Measurements from ENCODE around the gene ACO1.
A peak's percentile ranks its signal among the peaks of the same experiment; 100 is the strongest.

Gene ACO1

DNA sequence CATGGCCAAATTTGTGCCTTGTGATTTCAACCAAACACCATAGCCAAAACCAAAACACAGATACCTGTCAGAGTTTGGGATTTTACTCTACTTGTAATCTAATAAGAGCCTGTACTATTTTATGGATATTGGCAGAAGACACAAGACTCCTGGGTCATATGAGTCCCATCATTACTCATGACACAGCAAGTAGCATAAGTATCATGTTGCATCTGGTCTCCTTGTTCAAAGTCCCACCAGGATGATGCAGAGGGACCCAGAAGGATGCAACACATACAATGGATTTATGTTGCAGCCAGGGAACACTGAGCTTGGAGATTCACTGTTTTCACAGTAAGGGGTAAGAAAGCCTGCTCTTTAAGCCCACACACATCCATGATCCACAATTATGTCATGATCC lies 13.2 kb upstream of the ACO1 start:
- no peaks in the 10 kb centered on the region for H3K9me3 Mint-ChIP-seq
- H3K4me3 Mint-ChIP-seq = no peak overlapping the region
- DNase-seq = no peak
- H3K4me1 Mint-ChIP-seq (ENCODE audit: low read depth) = no peaks in the 10 kb centered on the region
- H3K36me3 Mint-ChIP-seq (ENCODE audit: low read depth) = no peaks in the 10 kb centered on the region
- no peak overlapping the region for H3K27ac Mint-ChIP-seq
- peaks cover 2% of the 10 kb centered on the region for H3K27me3 Mint-ChIP-seq

DNA sequence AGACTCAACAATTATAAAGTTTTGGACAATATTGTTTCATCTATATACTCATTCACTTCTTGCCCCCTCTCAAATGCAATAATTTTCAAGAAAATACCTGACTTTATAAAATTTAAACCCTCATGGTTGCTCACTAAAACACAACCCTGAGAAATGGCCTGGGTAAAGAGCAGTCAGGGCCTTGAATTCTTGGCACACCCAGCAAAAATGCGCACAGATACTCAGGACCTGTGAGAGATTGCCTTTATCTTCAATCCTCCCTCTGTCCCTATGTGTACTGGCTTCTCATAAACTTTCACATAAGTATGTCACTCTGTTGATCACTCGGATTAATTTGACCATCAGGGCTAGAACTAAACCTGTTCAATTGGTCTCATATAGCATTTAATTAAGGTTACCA lies 12.8 kb upstream of the ACO1 start:
- no peak overlapping the region for H3K27ac Mint-ChIP-seq
- H3K4me3 Mint-ChIP-seq = no peak overlapping the region
- DNase-seq = no peak

DNA sequence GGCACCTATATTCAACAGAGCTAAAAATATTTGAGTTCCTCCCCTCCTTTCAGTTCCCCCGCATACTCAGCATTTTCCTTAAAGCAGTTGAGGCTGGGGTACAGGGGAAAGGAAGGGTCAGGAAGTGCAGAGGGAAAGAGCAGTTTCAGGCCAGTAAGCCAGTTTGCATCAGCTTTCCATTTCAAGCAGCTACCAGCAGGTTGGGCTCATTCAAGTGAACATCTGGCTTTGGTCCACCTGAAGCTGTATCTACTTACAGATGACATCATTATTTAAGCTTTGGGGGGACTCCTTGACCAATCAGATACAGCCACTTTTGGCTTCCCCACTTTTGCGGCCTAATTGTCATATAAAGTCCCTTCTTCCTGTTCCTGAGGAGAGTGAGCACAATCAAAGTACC lies 8.2 kb upstream of the ACO1 start:
- no peaks in the 10 kb centered on the region for H3K9me3 Mint-ChIP-seq
- peaks cover 10% of the 10 kb centered on the region for H3K4me1 Mint-ChIP-seq (ENCODE audit: low read depth)
- H3K4me3 Mint-ChIP-seq = no peak overlapping the region

More for the DNA sequence above, 12.8 kb upstream of the ACO1 start:
- Mint-ChIP-seq H3K9me3 (no peaks in the 10 kb centered on the region), H3K4me1 (ENCODE audit: low read depth) (no peaks in the 10 kb centered on the region), H3K27me3 (peaks cover 2% of the 10 kb centered on the region), H3K36me3 (ENCODE audit: low read depth) (no peaks in the 10 kb centered on the region)

DNA sequence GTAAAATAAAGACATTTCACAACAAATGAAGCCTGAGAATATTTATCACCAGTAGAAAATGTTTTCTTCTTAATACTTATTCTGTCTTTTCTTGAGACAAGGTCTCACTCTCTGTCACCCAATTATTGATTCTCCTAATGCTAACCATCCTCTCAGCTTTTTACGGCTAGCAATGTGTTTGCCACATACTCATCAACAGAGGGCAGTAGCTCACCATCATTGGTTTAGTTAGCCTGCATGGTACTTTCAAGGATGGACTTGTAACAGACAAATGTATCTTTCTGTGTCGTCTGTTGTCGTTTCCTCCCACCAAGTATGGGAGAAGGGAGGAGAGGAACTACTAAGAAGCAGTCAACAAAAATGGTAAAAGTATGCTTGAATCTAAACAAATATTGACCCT lies 5.9 kb upstream of the ACO1 start:
- H3K27me3 Mint-ChIP-seq = peaks cover 16% of the 10 kb centered on the region
- H3K36me3 Mint-ChIP-seq (ENCODE audit: low read depth) = no peaks in the 10 kb centered on the region
- H3K4me3 Mint-ChIP-seq = no peak overlapping the region
- H3K27ac Mint-ChIP-seq = no peak overlapping the region
- DNase-seq = no peak
- no peaks in the 10 kb centered on the region for H3K9me3 Mint-ChIP-seq
- peaks cover 11% of the 10 kb centered on the region for H3K4me1 Mint-ChIP-seq (ENCODE audit: low read depth)

More for the DNA sequence above, 8.2 kb upstream of the ACO1 start:
- no peak overlapping the region for H3K27ac Mint-ChIP-seq
- H3K36me3 Mint-ChIP-seq (ENCODE audit: low read depth) = no peaks in the 10 kb centered on the region
- DNase-seq = no peak
- no peaks in the 10 kb centered on the region for H3K27me3 Mint-ChIP-seq

DNA sequence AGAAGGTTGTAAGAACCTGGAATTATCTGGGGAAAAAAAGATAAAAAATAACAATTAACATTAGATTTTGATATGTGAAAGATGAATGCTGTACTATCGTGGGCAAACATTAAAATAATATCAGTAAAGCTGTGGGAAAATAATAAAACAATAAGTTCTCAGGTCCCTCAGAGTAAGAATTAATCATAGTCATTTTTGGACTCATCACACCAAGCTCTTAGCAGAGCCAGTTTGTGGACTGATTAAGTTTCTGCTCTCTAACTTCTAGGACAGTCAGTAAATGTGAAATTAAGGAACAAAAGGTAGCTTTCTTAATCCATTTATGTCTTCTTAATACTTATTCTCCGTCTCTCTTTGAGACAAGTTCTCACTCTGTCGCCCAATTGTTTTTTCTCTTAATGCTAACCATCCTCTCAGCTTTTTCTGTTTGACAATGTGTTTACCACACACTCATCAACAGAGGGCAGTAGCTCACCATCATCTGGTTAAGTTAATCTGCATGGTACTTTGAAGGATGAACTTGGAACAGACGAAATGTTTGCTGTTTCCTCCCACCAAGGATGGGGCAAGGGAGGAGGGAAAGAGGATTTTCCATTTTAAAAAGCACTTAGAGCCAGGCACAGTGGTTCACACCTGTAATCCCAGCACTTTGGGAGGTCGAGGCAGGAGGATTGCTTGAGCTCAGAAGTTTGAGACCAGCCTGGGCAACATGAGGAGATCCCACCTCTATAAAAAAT lies 5.3 kb upstream of the ACO1 start:
- Mint-ChIP-seq H3K27me3 (peaks cover 20% of the 10 kb centered on the region), H3K9me3 (no peaks in the 10 kb centered on the region), H3K4me3 (no peak overlapping the region), H3K4me1 (ENCODE audit: low read depth) (peaks cover 15% of the 10 kb centered on the region), H3K27ac (no peak overlapping the region), H3K36me3 (ENCODE audit: low read depth) (no peaks in the 10 kb centered on the region)
- peak; percentile 37 for DNase-seq

DNA sequence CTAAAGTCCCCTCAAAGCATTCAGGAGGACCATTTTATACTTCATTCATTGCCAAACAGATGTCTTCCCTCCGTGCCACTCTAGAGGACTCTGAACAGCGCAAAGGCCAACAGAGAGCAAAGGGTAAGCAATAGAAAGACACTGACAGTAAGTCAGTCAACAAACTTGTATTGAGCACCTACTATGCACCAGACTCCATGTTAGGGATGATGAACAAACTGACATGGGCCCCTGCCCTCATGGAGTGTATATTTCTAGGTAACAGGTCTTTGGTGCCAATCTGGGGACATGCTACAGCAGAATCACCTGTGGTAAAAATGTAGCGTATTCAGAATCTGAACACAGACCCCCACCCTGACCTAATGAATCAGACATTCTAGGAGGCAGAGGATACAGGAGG lies 3.5 kb upstream of the ACO1 start:
- DNase-seq = no peak
- no peaks in the 10 kb centered on the region for H3K9me3 Mint-ChIP-seq
- peaks cover 20% of the 10 kb centered on the region for H3K27me3 Mint-ChIP-seq
- no peaks in the 10 kb centered on the region for H3K36me3 Mint-ChIP-seq (ENCODE audit: low read depth)
- no peak overlapping the region for H3K27ac Mint-ChIP-seq
- H3K4me1 Mint-ChIP-seq (ENCODE audit: low read depth) = peaks cover 23% of the 10 kb centered on the region
- H3K4me3 Mint-ChIP-seq = no peak overlapping the region

DNA sequence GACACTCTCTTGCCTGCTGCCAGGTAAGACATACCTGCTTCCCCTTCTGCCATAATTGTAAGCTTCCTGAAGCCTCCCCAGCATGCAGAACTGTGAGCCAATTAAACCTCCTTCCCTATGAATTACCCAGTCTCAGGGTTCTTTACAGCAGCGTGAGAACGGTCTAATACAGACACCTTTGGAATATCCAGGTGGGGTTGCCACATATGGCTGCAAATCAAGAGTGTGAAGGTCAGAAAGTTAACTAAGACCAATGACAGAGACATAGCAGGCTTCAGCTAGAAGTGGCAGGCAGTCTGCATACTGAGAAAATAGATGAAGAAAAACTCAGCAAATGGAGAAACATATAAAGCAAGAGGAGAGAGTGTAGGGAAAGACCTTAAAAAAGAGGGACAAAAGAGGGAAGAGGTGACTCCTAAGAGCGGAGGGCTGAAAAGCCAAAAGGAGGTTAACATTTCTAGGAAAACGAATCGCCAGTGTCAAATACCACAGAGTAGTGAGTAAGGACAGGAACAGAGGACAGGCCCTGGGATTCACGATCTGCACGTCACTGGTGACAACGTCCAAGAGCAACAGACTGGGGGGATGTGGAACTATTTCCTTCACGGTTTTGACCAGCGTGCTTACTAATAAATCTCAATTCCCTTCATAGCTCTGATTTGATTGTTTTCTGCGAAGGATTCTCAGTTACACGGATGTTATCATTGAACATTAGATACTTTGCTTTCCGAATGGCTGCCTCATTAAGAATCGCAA lies 1.7 kb upstream of the ACO1 start:
- H3K4me3 Mint-ChIP-seq = no peak overlapping the region
- H3K27ac Mint-ChIP-seq = no peak overlapping the region
- H3K4me1 Mint-ChIP-seq (ENCODE audit: low read depth) = peaks cover 32% of the 10 kb centered on the region

DNA sequence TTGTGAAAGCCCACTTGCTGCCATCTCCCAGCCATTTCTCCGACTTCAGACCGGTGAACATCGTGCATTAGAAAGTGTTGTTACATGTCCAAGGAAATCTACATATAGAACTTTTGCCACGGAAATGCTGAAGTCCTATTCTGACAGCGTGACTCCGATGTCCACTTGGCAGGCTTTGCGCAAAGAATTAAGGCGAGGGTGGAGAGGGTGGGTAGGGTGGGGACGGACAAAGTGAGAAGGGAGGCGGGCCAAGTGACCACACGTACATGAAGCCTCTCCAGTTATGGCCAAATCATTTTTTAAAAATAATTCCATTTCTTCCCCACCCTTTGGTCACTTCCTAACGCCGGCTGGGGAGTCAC lies 460 bp upstream of the ACO1 start:
- Mint-ChIP-seq H3K4me3 (peak overlapping the region; percentile 77), H3K9me3 (no peaks in the 10 kb centered on the region), H3K27me3 (peaks cover 20% of the 10 kb centered on the region), H3K27ac (peak overlapping the region; percentile 28), H3K4me1 (ENCODE audit: low read depth) (peaks cover 26% of the 10 kb centered on the region), H3K36me3 (ENCODE audit: low read depth) (peaks cover 2% of the 10 kb centered on the region)
- DNase-seq = no peak

More for the DNA sequence above, 1.7 kb upstream of the ACO1 start:
- no peaks in the 10 kb centered on the region for H3K9me3 Mint-ChIP-seq
- peaks cover 2% of the 10 kb centered on the region for H3K36me3 Mint-ChIP-seq (ENCODE audit: low read depth)
- H3K27me3 Mint-ChIP-seq = peaks cover 20% of the 10 kb centered on the region
- no peak for DNase-seq

DNA sequence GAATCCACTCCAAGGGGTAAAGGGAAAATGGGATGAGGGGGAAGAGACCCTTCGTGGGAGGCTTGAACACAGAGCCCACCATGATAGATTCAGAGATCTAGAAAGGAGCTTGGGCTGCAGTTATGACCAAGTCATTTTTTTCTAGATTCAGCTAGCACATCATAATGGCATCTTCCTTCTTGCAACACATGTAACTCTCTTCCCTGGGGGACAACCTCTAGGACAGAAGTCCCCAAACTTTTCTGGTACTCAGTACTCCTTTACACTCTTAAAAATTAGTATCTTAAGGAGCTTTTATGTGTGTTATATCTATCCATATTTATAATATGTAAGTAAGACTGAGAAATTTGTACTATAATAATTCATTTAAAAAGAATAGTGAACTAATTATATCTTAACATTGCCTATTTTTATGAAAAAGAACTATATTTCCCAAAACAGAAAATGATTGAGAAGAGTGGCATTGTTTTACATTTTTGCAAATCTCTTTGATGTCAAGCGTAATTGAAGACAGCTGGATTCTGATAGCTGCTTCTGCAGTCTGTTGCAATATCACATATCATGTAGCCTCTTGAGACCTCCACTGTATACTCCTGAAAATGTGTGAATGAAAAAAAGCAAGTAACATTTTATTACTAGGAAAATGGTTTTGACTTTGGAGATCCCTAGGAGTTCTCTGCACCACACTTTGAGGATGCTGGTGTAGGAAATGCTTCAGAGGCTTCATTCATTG lies 875 bp downstream of the ACO1 start:
- Mint-ChIP-seq H3K9me3 (no peaks in the 10 kb centered on the region), H3K27ac (peak overlapping the region; percentile 37), H3K36me3 (ENCODE audit: low read depth) (peaks cover 2% of the 10 kb centered on the region), H3K4me3 (peak overlapping the region; percentile 84), H3K27me3 (peaks cover 20% of the 10 kb centered on the region), H3K4me1 (ENCODE audit: low read depth) (peaks cover 22% of the 10 kb centered on the region)
- no peak for DNase-seq

DNA sequence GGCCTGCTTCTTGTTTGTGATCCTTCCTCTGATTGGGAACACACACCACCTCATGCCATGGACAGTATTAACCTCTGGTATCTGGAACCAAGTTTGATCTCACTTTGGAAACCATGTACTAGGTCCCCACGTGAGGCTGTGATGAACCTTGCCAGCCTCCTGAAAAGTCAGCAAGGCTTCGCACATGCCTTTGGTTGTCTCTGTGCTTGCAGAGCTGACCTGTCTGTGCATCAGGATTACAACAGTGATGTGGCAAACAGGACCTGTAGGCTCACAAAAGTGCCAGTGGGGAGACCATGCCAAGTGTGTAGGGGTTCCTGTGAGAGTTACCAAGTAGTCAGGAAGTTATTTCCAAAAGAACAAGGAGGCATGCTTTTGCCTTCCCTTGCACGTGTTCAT lies 1.4 kb downstream of the ACO1 start:
- Mint-ChIP-seq H3K36me3 (ENCODE audit: low read depth) (peaks cover 2% of the 10 kb centered on the region), H3K9me3 (no peaks in the 10 kb centered on the region), H3K27me3 (peaks cover 20% of the 10 kb centered on the region), H3K4me3 (peak overlapping the region; percentile 8), H3K27ac (no peak overlapping the region), H3K4me1 (ENCODE audit: low read depth) (peaks cover 22% of the 10 kb centered on the region)
- no peak for DNase-seq

DNA sequence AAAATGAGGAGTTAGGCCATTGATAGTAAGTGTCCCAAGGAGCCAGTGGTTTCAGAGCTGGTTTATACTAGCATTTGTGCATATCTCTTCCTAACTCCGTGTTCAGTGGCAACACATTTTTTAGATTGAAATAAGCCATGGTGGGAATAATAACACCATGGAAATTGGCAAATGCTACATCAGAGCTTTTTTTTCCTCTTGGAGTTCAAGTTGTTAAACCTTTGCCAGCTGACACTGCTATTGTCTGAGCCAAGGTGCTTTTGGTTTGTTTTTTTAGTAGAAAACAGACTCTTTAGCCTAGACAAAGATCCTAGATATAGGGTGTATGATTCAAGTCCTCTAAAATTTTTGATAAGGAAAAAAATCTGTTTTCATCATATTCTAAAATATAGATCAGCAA lies 2.8 kb downstream of the ACO1 start:
- H3K4me1 Mint-ChIP-seq (ENCODE audit: low read depth) = peaks cover 22% of the 10 kb centered on the region
- no peaks in the 10 kb centered on the region for H3K9me3 Mint-ChIP-seq
- H3K27me3 Mint-ChIP-seq = peaks cover 15% of the 10 kb centered on the region
- no peak for DNase-seq
- H3K36me3 Mint-ChIP-seq (ENCODE audit: low read depth) = peaks cover 2% of the 10 kb centered on the region
- no peak overlapping the region for H3K27ac Mint-ChIP-seq
- no peak overlapping the region for H3K4me3 Mint-ChIP-seq

DNA sequence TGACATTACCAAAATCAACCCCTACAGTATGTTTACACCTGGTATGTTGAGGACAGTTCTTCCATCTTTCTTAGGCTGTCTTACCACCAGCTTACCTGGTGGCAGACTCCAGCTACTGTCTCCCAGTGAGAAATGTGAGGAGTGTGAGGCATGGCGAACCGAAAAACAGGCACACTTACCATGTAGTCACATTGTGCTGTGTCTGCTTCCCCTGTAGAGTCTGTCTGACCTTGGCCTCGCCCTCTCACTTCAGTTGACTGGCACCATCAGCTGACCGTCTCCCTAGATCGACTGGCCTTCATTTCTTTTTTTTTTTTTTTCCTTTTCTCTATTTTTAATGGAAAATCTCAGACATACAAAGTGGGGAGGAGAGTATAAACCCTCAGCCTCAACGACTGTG lies 4.9 kb downstream of the ACO1 start:
- Mint-ChIP-seq H3K4me3 (no peak overlapping the region), H3K4me1 (ENCODE audit: low read depth) (peaks cover 16% of the 10 kb centered on the region), H3K9me3 (no peaks in the 10 kb centered on the region), H3K36me3 (ENCODE audit: low read depth) (peaks cover 2% of the 10 kb centered on the region), H3K27ac (no peak overlapping the region), H3K27me3 (no peaks in the 10 kb centered on the region)
- no peak for DNase-seq

DNA sequence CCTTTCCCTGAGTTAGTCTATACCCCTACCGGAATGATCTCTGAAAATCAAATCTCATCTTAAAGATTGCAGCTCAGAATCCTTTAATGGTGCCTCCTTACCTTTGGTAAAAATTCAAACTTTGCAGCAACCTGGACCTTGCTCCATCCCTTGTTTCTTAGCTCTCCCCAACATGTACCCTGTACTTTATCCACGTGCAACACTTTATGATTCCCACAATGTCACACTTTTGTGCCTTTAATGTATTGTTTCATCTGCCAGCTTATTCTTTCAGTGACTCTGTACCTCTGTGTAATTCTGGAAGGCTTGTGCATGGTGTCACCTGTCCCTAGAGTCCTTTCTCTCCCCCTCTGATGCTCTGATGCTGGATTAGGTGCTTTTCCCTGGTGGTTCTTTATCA lies 9.5 kb downstream of the ACO1 start:
- H3K36me3 Mint-ChIP-seq (ENCODE audit: low read depth) = no peaks in the 10 kb centered on the region
- H3K4me1 Mint-ChIP-seq (ENCODE audit: low read depth) = no peaks in the 10 kb centered on the region
- DNase-seq = no peak
- H3K4me3 Mint-ChIP-seq = no peak overlapping the region
- no peak overlapping the region for H3K27ac Mint-ChIP-seq
- H3K27me3 Mint-ChIP-seq = no peaks in the 10 kb centered on the region
- H3K9me3 Mint-ChIP-seq = no peaks in the 10 kb centered on the region

DNA sequence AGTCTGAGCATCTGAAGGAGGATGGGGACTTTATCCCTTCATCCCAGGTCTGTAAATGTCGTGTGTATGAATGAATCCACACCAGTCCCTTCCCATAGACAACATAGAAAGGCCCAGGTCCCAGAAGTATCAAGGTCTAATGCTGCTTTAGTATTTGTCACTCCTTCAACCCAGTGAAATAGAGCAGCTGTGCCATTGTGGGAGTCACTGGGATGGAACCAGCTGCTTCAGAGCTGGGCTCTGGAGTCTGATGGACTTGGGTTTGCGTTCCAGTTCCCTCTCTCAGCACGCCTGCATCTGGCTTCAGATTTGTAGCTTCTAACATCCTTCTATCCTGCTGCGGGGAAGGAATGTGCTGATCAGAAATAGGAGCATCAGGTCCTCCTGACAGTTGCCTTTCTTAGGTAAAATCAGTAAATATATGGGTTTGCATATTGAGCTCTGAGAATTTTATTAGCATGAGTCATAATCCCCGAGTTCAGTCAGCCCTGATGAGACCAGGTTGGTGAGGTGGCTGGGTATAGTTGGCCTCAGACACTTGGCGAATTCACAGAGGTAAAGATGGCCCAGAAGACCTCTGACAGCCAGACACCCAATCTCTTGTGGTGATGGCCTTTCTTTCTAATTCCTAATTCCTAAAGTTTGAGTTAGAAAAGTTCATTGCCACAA lies 10.1 kb downstream of the ACO1 start:
- H3K4me3 Mint-ChIP-seq = no peak overlapping the region
- no peaks in the 10 kb centered on the region for H3K9me3 Mint-ChIP-seq
- no peak for DNase-seq
- no peaks in the 10 kb centered on the region for H3K36me3 Mint-ChIP-seq (ENCODE audit: low read depth)
- no peaks in the 10 kb centered on the region for H3K27me3 Mint-ChIP-seq
- no peaks in the 10 kb centered on the region for H3K4me1 Mint-ChIP-seq (ENCODE audit: low read depth)
- H3K27ac Mint-ChIP-seq = no peak overlapping the region
